Hepatocyte (in vitro differentiated cells): ENCODE results near the gene INPP4B. TPM values are rescaled to one million over a fixed set of nuclear protein-coding genes. Genes with fewer than 3 reads are reported as not detected.

ENCODE experiments used
- DNase-seq: peaks from one replicate; pipeline ENCODE4 v3.0.0-alpha.2; 2016; ENCODE audit warnings: low spot score
- H2AFZ ChIP-seq: fragments of 200-600 bp; sonication (generic); 2 replicates; pipeline ENCODE4 v1.6.0; 2016; ENCODE audit warnings: antibody characterized with exemption, mild to moderate bottlenecking
- H3K27ac ChIP-seq: fragments of 200-600 bp; sonication (generic); 2 replicates; pipeline ENCODE4 v1.5.1; 2016; ENCODE audit warnings: mild to moderate bottlenecking
- H3K27me3 ChIP-seq: fragments of 200-600 bp; sonication (generic); 2 replicates; pipeline ENCODE4 v1.6.1; 2016
- H3K36me3 ChIP-seq: fragments of 200-600 bp; sonication (generic); replicated peaks from 2 replicates; pipeline ENCODE4 v1.5.1; 2016; ENCODE audit warnings: low read depth; ENCODE audit not compliant: insufficient read depth
- H3K4me1 ChIP-seq: fragments of 200-600 bp; sonication (generic); 2 replicates; pipeline ENCODE4 v1.5.1; 2016; ENCODE audit warnings: mild to moderate bottlenecking, moderate library complexity; ENCODE audit not compliant: insufficient read depth
- H3K4me2 ChIP-seq: fragments of 200-600 bp; sonication (generic); 2 replicates; pipeline ENCODE4 v1.6.0; 2016
- H3K4me3 ChIP-seq: fragments of 200-600 bp; sonication (generic); 2 replicates; pipeline ENCODE4 v1.5.1; 2016; ENCODE audit warnings: mild to moderate bottlenecking
- H3K79me2 ChIP-seq: fragments of 200-600 bp; sonication (generic); 2 replicates; pipeline ENCODE4 v1.6.0; 2017; ENCODE audit warnings: mild to moderate bottlenecking
- H3K9me2 ChIP-seq: fragments of 200-600 bp; sonication (generic); replicated peaks from 2 replicates; pipeline ENCODE4 v1.6.0; 2017; ENCODE audit warnings: mild to moderate bottlenecking; ENCODE audit not compliant: insufficient read depth
- H3K9me3 ChIP-seq: fragments of 200-600 bp; sonication (generic); 2 replicates; pipeline ENCODE4 v1.5.1; 2016; ENCODE audit warnings: low read depth, mild to moderate bottlenecking
- H4K20me1 ChIP-seq: fragments of 200-600 bp; sonication (generic); 2 replicates; pipeline ENCODE4 v1.6.0; 2016; ENCODE audit warnings: mild to moderate bottlenecking; ENCODE audit not compliant: insufficient read depth, poor library complexity, severe bottlenecking
- CTCF ChIP-seq: fragments of 200-600 bp; sonication (generic); IDR thresholded peaks from 2 replicates; pipeline ENCODE4 v1.5.1; 2016; ENCODE audit warnings: antibody characterized with exemption, mild to moderate bottlenecking; ENCODE audit not compliant: poor library complexity
- EZH2 ChIP-seq: fragments of 200-600 bp; sonication (generic); IDR thresholded peaks from 2 replicates; pipeline ENCODE4 v1.6.1; 2016; ENCODE audit warnings: antibody characterized with exemption, mild to moderate bottlenecking, borderline replicate concordance
- EZH2phosphoT487 ChIP-seq: fragments of 200-600 bp; sonication (generic); IDR thresholded peaks from one replicate; pipeline ENCODE4 v1.6.1; 2018; ENCODE audit warnings: antibody characterized with exemption, mild to moderate bottlenecking, low read depth, moderate library complexity; ENCODE audit not compliant: unreplicated experiment, severe bottlenecking
- WGBS: methylation state at CpG from one replicate; pipeline ENCODE4 v1.1.6; 2016; ENCODE audit warnings: low lambda C conversion rate; ENCODE audit errors: missing lambda C conversion rate; 5-methylcytosine and 5-hydroxymethylcytosine counted together
- polyA plus RNA-seq: library from polyadenylated mRNA; unstranded; fragments of >200 nt; fragmentation: Nextera tagmentation; extraction: Ambion mirVana; gene quantifications from 2 replicates; pipeline ENCODE4 v1.2.1, GENCODE V29; 2016
- total RNA-seq: library from RNA; depleted of rRNA; stranded (reverse); fragments of >200 nt; gene quantifications from 2 replicates; pipeline ENCODE4 v1.2.3, GENCODE V29; 2014

INPP4B gene
- total and polyA plus RNA-seq, 2 experiments from 2014 or later = 4.2 to 7.1 TPM

GRCh38 chr4:142465526-142465925 is 380.6 kb downstream of the INPP4B start:
- no peak overlapping the region for H2AFZ ChIP-seq
- no peak overlapping the region for H3K27ac ChIP-seq
- H3K4me1 ChIP-seq = no peaks in the 10 kb centered on the region
- 96% methylated on average over 1 of the region's 1 CpG for WGBS
- no peaks in the 10 kb centered on the region for H3K9me2 ChIP-seq
- H3K4me2 ChIP-seq = no peak overlapping the region
- H3K36me3 ChIP-seq = no peaks in the 10 kb centered on the region
- H4K20me1 ChIP-seq = no peaks in the 10 kb centered on the region
- H3K4me3 ChIP-seq = no peak overlapping the region
- no peaks in the 10 kb centered on the region for H3K9me3 ChIP-seq
- H3K79me2 ChIP-seq = no peaks in the 10 kb centered on the region
- no peak for DNase-seq
- no peak for TF ChIP-seq CTCF
- no peak for TF ChIP-seq EZH2phosphoT487
- no peak for TF ChIP-seq EZH2
- no peaks in the 10 kb centered on the region for H3K27me3 ChIP-seq

- H3K79me2 ChIP-seq = no peaks in the 10 kb centered on the region
- H3K4me3 ChIP-seq = no peak overlapping the region
- H3K4me2 ChIP-seq = no peak overlapping the region
- no peaks in the 10 kb centered on the region for H3K27me3 ChIP-seq
- TF ChIP-seq EZH2phosphoT487 (no peak), CTCF (no peak), EZH2 (no peak)
- no peaks in the 10 kb centered on the region for H3K4me1 ChIP-seq
- H3K36me3 ChIP-seq = no peaks in the 10 kb centered on the region
- no peaks in the 10 kb centered on the region for H4K20me1 ChIP-seq
- 76% methylated on average over 2 of the region's 2 CpGs for WGBS
- H3K27ac ChIP-seq = no peak overlapping the region
- no peak for DNase-seq
- no peaks in the 10 kb centered on the region for H3K9me3 ChIP-seq
- H3K9me2 ChIP-seq = no peaks in the 10 kb centered on the region
- no peak overlapping the region for H2AFZ ChIP-seq
These were observed 382.9 kb downstream of the INPP4B start for GRCh38 chr4:142463206-142463605.

- no peak for TF ChIP-seq EZH2phosphoT487
- no peak for TF ChIP-seq CTCF
- no peak for TF ChIP-seq EZH2
- no peaks in the 10 kb centered on the region for H3K79me2 ChIP-seq
- no peaks in the 10 kb centered on the region for H3K9me2 ChIP-seq
- H3K4me1 ChIP-seq = no peaks in the 10 kb centered on the region
- H3K27ac ChIP-seq = no peak overlapping the region
- H3K27me3 ChIP-seq = no peaks in the 10 kb centered on the region
- H3K36me3 ChIP-seq = no peaks in the 10 kb centered on the region
- no peak overlapping the region for H3K4me3 ChIP-seq
- 79% methylated on average over 6 of the region's 6 CpGs for WGBS
- H4K20me1 ChIP-seq = no peaks in the 10 kb centered on the region
- H3K4me2 ChIP-seq = no peak overlapping the region
- no peak for DNase-seq
- no peak overlapping the region for H2AFZ ChIP-seq
- no peaks in the 10 kb centered on the region for H3K9me3 ChIP-seq
These were observed 393.8 kb downstream of the INPP4B start for GRCh38 chr4:142452161-142452855.
